Measurements from ENCODE around the gene TRPC4AP.

Gene TRPC4AP

GRCh38 chr20:35004051-35004725 is 88.4 kb downstream of the TRPC4AP start:
- in situ Hi-C loops (cut with MboI; ENCODE audit: low sequenced_read_pairs): no loop called here

DNA sequence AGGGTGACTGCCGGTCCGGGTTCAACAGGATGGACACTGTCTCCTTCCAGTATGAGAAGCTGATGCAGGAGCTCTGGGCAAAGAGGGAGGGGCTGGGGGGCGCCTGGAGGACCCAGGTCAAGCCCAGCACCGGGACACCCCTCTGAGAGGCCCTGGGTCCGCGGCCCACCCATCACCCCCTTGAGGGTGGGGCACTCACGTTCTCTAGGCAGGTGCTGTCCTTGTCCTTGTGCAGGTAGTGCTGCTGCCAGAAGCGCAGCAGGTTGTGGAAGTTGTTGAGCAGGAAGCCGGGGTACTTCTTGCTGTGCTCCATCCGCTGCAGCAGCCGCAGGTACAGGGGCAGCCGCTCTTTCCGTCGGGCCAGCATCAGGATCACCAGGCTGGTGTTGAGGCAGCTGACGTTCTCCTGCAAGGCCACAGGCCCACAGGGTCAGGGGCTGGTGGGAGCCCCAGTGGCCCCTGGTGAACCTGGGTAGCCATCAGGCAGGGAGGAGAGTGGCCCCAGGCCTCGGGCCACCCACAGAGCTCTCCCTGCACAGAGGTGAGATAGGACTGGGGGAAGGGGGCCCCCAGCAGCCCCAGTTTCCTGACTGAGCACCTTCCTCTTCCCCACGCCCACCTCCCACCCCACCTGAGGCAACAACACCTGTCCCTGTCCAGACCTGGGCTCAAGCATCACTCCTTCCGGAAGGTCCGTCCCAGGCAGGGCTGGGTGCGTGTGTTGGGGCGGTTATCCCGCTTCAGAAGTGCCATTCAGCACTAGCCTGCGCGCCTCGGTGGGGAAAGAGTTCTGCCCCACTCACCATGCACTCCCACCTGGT is 89.2 kb downstream of the TRPC4AP start:
- in situ Hi-C loops (cut with MboI; ENCODE audit: low sequenced_read_pairs): no loop called here

- in situ Hi-C loops (cut with MboI; ENCODE audit: low sequenced_read_pairs): no loop called here
These were observed 90.0 kb downstream of the TRPC4AP start for GRCh38 chr20:35002426-35003210.

- in situ Hi-C loops (cut with MboI; ENCODE audit: low sequenced_read_pairs): no loop called here
These were observed 90.8 kb downstream of the TRPC4AP start for GRCh38 chr20:35001596-35002362.

DNA sequence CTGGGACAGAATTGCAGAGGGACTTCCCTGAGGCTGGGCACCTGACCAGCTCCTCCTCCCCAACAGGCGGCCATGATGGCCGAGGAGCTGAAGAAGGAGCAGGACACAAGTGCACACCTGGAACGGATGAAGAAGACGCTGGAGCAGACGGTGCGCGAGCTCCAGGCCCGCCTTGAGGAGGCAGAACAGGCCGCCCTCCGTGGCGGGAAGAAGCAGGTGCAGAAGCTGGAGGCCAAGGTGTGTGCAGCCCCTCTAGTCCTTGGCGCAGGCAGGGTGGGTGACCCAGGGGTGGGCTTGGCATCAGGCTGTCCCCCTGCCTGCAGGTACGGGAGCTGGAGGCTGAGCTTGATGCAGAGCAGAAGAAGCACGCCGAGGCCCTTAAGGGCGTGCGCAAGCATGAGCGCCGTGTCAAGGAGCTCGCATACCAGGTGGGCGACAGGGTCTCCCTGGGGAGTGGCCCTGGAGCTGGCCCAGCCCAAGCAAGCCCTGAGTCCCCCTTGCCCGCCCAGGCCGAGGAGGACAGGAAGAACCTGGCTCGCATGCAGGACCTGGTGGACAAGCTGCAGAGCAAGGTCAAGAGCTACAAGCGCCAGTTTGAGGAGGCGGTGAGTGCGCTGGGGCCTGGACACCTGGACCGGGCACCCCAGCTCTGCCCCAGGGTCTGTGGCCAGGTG is 91.5 kb downstream of the TRPC4AP start:
- in situ Hi-C loops (cut with MboI; ENCODE audit: low sequenced_read_pairs): no loop called here

DNA sequence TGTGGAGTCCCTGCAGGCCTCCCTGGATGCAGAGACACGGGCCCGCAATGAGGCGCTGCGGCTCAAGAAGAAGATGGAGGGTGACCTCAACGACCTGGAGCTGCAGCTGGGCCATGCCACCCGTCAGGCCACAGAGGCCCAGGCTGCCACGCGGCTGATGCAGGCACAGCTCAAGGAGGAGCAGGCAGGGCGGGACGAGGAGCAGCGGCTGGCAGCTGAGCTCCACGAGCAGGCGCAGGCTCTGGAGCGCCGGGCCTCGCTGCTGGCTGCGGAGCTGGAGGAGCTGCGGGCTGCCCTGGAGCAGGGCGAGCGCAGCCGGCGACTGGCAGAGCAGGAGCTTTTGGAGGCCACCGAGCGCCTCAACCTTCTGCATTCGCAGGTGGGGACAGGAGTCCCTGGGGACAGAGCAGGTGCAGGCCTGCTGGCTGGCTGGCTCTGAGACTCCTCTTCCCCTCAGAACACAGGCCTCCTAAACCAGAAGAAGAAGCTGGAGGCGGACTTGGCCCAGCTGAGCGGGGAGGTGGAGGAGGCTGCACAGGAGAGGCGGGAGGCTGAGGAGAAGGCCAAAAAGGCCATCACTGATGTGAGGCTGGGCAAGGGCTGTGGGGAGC is 92.2 kb downstream of the TRPC4AP start:
- in situ Hi-C loops (cut with MboI; ENCODE audit: low sequenced_read_pairs): no loop called here

DNA sequence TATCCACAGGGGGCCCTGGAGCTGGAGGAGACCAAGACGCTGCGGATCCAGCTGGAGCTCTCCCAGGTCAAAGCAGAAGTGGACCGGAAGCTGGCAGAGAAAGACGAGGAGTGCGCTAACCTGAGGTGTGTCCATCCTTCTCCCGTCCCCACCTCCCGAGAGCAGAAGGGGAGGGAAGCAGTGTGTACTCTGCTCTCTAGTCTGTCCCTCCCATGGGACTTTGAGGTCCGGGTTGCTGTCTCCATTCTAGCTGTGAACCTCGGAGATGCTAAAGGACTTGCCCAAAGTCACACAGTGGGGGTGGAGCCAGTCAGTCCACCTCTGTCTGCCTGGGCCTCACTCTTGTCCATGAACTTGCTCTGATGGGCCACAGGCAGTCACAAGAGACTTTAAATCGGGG is 92.8 kb downstream of the TRPC4AP start:
- in situ Hi-C loops (cut with MboI; ENCODE audit: low sequenced_read_pairs): no loop called here

GRCh38 chr20:34999021-34999451 is 93.6 kb downstream of the TRPC4AP start:
- in situ Hi-C loops (cut with MboI; ENCODE audit: low sequenced_read_pairs): no loop called here

DNA sequence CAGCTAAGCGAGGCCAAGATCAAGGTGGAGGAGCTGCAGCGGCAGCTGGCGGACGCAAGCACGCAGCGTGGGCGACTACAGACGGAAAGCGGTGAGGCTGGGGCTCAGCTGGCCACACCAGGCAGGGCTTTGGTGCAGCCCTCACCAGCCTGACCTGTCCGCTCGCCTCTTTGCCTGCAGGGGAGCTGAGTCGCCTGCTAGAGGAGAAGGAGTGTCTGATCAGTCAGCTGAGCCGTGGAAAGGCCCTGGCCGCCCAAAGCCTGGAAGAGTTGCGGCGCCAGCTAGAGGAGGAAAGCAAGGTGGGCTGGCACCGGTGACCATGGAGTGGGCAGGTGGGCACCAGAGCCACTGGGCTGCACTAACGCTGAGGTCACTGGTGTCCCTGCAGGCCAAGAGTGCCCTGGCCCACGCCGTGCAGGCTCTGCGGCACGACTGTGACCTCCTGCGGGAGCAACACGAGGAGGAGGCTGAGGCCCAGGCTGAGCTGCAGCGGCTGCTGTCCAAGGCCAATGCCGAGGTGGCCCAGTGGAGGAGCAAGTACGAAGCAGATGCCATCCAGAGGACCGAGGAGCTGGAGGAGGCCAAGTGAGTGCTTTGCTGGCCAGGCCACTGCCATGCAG is 94.2 kb downstream of the TRPC4AP start:
- in situ Hi-C loops (cut with MboI; ENCODE audit: low sequenced_read_pairs): no loop called here

- in situ Hi-C loops (cut with MboI; ENCODE audit: low sequenced_read_pairs): no loop called here
These were observed 94.8 kb downstream of the TRPC4AP start for GRCh38 chr20:34997774-34998173.

DNA sequence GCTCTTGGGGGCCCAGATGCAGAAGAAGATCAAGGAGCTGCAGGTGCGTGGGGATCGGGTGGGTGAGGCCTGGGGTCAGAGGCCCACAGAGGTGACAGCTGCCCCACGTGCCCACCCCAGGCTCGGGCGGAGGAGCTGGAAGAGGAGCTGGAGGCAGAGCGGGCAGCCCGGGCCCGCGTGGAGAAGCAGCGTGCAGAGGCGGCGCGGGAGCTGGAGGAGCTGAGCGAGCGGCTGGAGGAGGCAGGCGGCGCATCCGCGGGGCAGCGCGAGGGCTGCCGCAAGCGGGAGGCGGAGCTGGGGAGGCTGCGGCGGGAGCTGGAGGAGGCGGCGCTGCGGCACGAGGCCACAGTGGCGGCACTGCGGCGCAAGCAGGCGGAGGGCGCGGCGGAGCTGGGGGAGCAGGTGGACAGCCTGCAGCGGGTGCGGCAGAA is 95.5 kb downstream of the TRPC4AP start:
- in situ Hi-C loops (cut with MboI; ENCODE audit: low sequenced_read_pairs): no loop called here

GRCh38 chr20:34996243-34997028 is 96.2 kb downstream of the TRPC4AP start:
- in situ Hi-C loops (cut with MboI; ENCODE audit: low sequenced_read_pairs): no loop called here

- in situ Hi-C loops (cut with MboI; ENCODE audit: low sequenced_read_pairs): no loop called here
These were observed 96.9 kb downstream of the TRPC4AP start for GRCh38 chr20:34995696-34996095.

DNA sequence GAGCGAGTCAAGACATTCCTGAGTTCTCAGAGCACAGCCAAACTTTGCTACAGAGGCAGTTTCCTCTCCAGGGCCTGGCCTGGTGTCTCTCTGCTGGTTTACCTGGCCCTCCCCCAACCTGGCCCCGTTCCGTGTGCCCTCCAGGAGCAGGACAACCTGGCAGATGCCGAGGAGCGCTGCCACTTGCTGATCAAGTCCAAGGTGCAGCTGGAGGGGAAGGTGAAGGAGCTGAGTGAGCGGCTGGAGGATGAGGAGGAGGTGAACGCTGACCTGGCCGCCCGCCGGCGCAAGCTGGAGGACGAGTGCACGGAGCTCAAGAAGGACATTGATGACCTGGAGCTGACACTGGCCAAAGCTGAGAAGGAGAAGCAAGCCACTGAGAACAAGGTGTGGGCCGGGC is 97.4 kb downstream of the TRPC4AP start:
- in situ Hi-C loops (cut with MboI; ENCODE audit: low sequenced_read_pairs): no loop called here

GRCh38 chr20:34994509-34995131 is 98.0 kb downstream of the TRPC4AP start:
- in situ Hi-C loops (cut with MboI; ENCODE audit: low sequenced_read_pairs): no loop called here

DNA sequence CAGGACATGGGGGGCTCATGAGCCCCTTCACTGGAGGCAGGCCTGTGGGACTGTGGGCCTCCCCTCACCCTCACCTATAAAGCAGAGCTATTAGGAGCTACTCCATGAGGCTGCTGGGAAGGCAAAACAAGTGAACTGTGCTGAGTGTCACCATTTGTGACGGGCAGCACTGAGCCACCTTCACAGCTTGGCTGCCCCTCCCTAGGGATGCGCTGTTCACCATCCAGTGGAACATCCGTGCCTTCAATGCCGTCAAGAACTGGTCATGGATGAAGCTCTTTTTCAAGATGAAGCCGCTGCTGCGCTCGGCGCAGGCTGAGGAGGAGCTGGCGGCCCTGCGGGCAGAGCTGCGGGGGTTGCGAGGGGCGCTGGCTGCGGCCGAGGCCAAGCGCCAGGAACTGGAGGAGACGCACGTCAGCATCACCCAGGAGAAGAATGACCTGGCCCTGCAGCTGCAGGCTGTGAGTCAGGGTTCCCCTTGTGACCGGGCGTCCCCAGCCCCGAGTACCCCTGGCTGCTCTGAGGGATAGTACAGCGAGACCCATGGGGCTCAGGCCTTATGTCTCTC is 98.6 kb downstream of the TRPC4AP start:
- in situ Hi-C loops (cut with MboI; ENCODE audit: low sequenced_read_pairs): no loop called here

DNA sequence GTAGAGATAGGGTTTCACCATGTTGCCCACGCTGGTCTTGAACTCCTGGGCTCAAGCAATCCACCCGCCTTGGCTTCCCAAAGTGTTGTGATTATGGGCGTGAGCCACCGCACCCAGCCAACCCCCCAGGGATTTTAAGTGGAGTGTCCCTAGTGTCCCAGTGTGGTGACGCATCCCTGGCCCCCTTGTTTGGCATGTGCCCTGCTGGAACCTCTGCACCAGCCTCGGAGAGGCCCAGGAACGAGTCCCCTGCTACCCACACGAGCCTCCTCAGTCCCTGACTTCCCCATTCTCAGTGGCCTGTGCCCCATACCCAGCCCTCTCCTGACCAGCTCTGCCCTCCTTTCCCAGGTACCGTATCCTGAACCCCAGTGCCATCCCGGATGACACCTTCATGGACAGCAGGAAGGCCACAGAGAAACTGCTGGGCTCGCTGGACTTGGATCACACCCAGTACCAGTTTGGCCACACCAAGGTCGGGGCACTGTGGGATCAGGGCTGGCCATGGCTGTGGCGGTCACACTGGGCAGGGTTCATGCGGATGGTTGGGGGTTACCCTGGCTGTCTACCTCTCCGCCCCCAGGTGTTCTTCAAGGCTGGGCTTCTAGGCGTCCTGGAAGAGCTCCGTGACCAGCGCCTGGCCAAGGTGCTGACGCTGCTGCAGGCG is 99.7 kb downstream of the TRPC4AP start:
- in situ Hi-C loops (cut with MboI; ENCODE audit: low sequenced_read_pairs): no loop called here

Data from HL-60/S4 treated with retinoic acid at 250 ng/mL for 4 days and 3 days (cell line).